PC-9 (cell line): ENCODE measurements around the gene DMBT1. TPM values are rescaled to one million over a fixed set of nuclear protein-coding genes. Genes with fewer than 3 reads are reported as not detected.

Experiments
- BruUV-seq: library from RNA; stranded (reverse); fragments of 400-500 nt; replicated peaks from 2 replicates; lab custom pipeline; 2021; lab: Mats Ljungman, UMichigan
- CTCF ChIA-PET: fragments of 300-600 bp; sonication (Branson Sonifier 250); formaldehyde crosslinking; loops from one replicate; lab custom pipeline; 2022; ENCODE audit warnings: antibody characterized with exemption; lab: Charles Lee
- POLR2A ChIA-PET: fragments of 300-600 bp; sonication (Branson Sonifier 250); formaldehyde crosslinking; loops from one replicate; lab custom pipeline; 2022; ENCODE audit warnings: antibody characterized with exemption; ENCODE audit not compliant: unreplicated experiment; lab: Charles Lee
- DNase-seq, 2 experiments: peaks; one replicate each; pipeline versions ENCODE4 v3.0.0 to v3.0.0-alpha.2; 2015 to 2022; ENCODE audit warnings: mixed read lengths in 1 of 2
- H2AFZ ChIP-seq: fragments of 200-600 bp; sonication (generic); 2 replicates; pipeline ENCODE4 v1.8.1; 2017; ENCODE audit warnings: antibody characterized with exemption
- H3F3A ChIP-seq: fragments of 200-600 bp; sonication (generic); 2 replicates; pipeline ENCODE4 v1.8.1; 2017; ENCODE audit warnings: antibody characterized with exemption, mild to moderate bottlenecking, low read depth; ENCODE audit not compliant: insufficient read depth
- H3K27ac ChIP-seq: fragments of 200-600 bp; sonication (generic); 2 replicates; pipeline ENCODE4 v1.6.1; 2016; ENCODE audit warnings: mixed run types
- H3K27me3 ChIP-seq: fragments of 200-600 bp; sonication (generic); 2 replicates; pipeline ENCODE4 v1.6.1; 2016; ENCODE audit warnings: low read depth, mixed run types; ENCODE audit not compliant: insufficient read depth
- H3K36me3 ChIP-seq: fragments of 200-600 bp; sonication (generic); 2 replicates; pipeline ENCODE4 v1.6.1; 2016; ENCODE audit warnings: low read depth, mixed run types
- H3K4me1 ChIP-seq: fragments of 200-600 bp; sonication (generic); replicated peaks from 2 replicates; pipeline ENCODE4 v1.6.1; 2016; ENCODE audit warnings: mixed run types; ENCODE audit not compliant: insufficient read depth
- H3K4me2 ChIP-seq: fragments of 200-600 bp; sonication (generic); 2 replicates; pipeline ENCODE4 v1.6.1; 2017; ENCODE audit warnings: mixed run types
- H3K4me3 ChIP-seq: fragments of 200-600 bp; sonication (generic); 2 replicates; pipeline ENCODE4 v1.6.1; 2016; ENCODE audit warnings: mixed run types
- H3K79me2 ChIP-seq: fragments of 200-600 bp; sonication (generic); 2 replicates; pipeline ENCODE4 v1.6.1; 2017; ENCODE audit warnings: low read depth, mixed run types
- H3K9me2 ChIP-seq: fragments of 200-600 bp; sonication (generic); 2 replicates; pipeline ENCODE4 v1.8.1; 2017; ENCODE audit warnings: mild to moderate bottlenecking; ENCODE audit not compliant: insufficient read depth
- H3K9me3 ChIP-seq: fragments of 200-600 bp; sonication (generic); 2 replicates; pipeline ENCODE4 v1.8.1; 2016; ENCODE audit warnings: low read depth; ENCODE audit not compliant: insufficient read depth
- H4K20me1 ChIP-seq: fragments of 200-600 bp; sonication (generic); 2 replicates; pipeline ENCODE4 v1.8.1; 2017; ENCODE audit not compliant: insufficient read depth
- CTCF ChIP-seq: fragments of 200-600 bp; sonication (generic); conservative IDR thresholded peaks from 2 replicates; pipeline ENCODE4 v1.6.1; 2017; ENCODE audit warnings: mixed run types, antibody characterized with exemption, mild to moderate bottlenecking, moderate library complexity
- EZH2 ChIP-seq: fragments of 200-600 bp; sonication (generic); IDR thresholded peaks from 2 replicates; pipeline ENCODE4 v1.8.0; 2017; ENCODE audit warnings: antibody characterized with exemption, low read depth
- intact Hi-C: fragments of 100-400 bp; cut with micrococcal nuclease; formaldehyde crosslinking; loops from one replicate; pipeline ENCODE4 v1.10.0; 2022; ENCODE audit not compliant: unreplicated experiment
- total RNA-seq: library from RNA; stranded (reverse); gene quantifications from 2 replicates; pipeline ENCODE4 v1.2.3, GENCODE V29; 2021

Gene DMBT1
- total RNA-seq, 1 experiment from 2014 or later: 0.98 TPM

DNA sequence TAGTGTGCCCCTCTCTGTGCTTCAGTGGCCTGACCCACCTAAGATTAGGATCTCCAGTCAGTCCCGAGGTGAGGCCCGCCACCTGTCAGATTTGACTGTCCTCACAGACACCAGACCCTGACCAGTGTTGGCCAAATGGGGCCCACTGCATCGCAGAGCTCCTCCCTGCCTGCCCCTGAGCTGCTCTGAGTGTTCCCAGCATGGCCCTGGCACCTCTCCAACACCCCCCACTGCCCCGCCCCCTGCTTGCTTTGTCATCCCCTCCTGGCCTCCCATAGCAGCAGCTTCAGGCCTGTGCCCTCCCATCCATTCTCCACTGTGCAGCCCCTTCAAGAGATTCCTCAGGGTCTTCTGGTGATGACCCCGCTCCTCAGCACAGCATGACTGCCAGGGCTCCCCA lies 71.5 kb downstream of the DMBT1 start:
- Histone ChIP-seq H3K27me3 (no peaks in the 10 kb centered on the region), H4K20me1 (no peaks in the 10 kb centered on the region), H3F3A (no peaks in the 10 kb centered on the region), H3K4me3 (no peak overlapping the region), H3K4me2 (no peak overlapping the region), H3K9me3 (no peaks in the 10 kb centered on the region), H3K9me2 (no peaks in the 10 kb centered on the region), H3K79me2 (no peaks in the 10 kb centered on the region), H3K4me1 (no peaks in the 10 kb centered on the region), H3K36me3 (no peaks in the 10 kb centered on the region), H2AFZ (no peak overlapping the region), H3K27ac (no peak overlapping the region)
- intact Hi-C loops: no loop called here
- TF ChIP-seq CTCF: no peak
- TF ChIP-seq EZH2: no peak
- ChIA-PET CTCF (no interaction called here), POLR2A (interaction anchor here (0.5 kb wide), 1 partner anchor 224 kb away, joined by 3 read pairs; no protein-coding TSS in a partner anchor)
- no peak for DNase-seq
- BruUV-seq: no TSS peak

DNA sequence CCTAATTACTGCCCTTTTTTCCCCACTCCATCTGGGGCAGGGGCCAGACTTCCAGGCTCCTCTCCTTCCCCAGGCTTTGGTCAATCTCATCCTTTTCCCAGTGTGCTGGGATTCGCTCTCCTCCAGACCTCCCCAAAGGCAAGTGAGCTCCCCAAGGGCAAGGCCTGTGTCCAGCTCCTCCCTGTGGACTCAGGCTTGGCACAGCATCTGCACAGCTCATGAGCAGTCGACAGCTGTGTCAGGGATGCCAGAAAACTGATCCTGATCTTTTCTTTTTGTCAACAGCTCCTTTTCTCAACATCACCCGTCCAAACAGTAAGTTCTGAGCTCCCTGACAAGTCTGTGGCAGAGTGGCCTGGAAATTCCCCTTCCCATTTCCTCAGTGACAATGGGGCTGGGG lies 72.0 kb downstream of the DMBT1 start:
- no peaks in the 10 kb centered on the region for H3K36me3 ChIP-seq
- H3K79me2 ChIP-seq: no peaks in the 10 kb centered on the region
- no TSS peak for BruUV-seq
- intact Hi-C loops: no loop called here
- H3K4me3 ChIP-seq: no peak overlapping the region
- ChIA-PET POLR2A (interaction anchor here (0.5 kb wide), 1 partner anchor 225 kb away, joined by 3 read pairs; no protein-coding TSS in a partner anchor), CTCF (interaction anchor here (0.5 kb wide), 1 partner anchor 249 kb away, joined by 12 read pairs; no protein-coding TSS in a partner anchor)
- no peak for DNase-seq
- no peaks in the 10 kb centered on the region for H4K20me1 ChIP-seq
- TF ChIP-seq CTCF: no peak
- TF ChIP-seq EZH2: no peak
- H3K4me1 ChIP-seq: no peaks in the 10 kb centered on the region
- no peak overlapping the region for H3K27ac ChIP-seq
- no peaks in the 10 kb centered on the region for H3K9me2 ChIP-seq
- no peak overlapping the region for H3K4me2 ChIP-seq
- H3F3A ChIP-seq: no peaks in the 10 kb centered on the region
- H2AFZ ChIP-seq: no peak overlapping the region
- no peaks in the 10 kb centered on the region for H3K9me3 ChIP-seq
- H3K27me3 ChIP-seq: no peaks in the 10 kb centered on the region

- Histone ChIP-seq H3K9me2 (no peaks in the 10 kb centered on the region), H3K4me1 (no peaks in the 10 kb centered on the region), H3K4me2 (no peak overlapping the region), H3K79me2 (no peaks in the 10 kb centered on the region), H3K9me3 (no peaks in the 10 kb centered on the region), H2AFZ (no peak overlapping the region), H3K27me3 (no peaks in the 10 kb centered on the region), H3K27ac (no peak overlapping the region), H3F3A (no peaks in the 10 kb centered on the region), H3K4me3 (no peak overlapping the region), H4K20me1 (no peaks in the 10 kb centered on the region), H3K36me3 (no peaks in the 10 kb centered on the region)
- intact Hi-C loops: no loop called here
- no peak for TF ChIP-seq CTCF
- no peak for TF ChIP-seq EZH2
- no TSS peak for BruUV-seq
- POLR2A ChIA-PET: no interaction called here
- no peak for DNase-seq
- CTCF ChIA-PET: no interaction called here
Measured at GRCh38 chr10:122636953-122637352, 76.4 kb downstream of the DMBT1 start.
